B cell (primary cell): Measurements from ENCODE around the gene RTN4IP1.

Source experiments
- CTCF ChIP-seq: fragments of 200-600 bp; IDR thresholded peaks from one replicate; pipeline ENCODE4 v1.8.0; 2022; ENCODE audit warnings: antibody characterized with exemption, mild to moderate bottlenecking
- EZH2 ChIP-seq: IDR thresholded peaks from 2 replicates; pipeline ENCODE4 v1.6.1; 2012; ENCODE audit warnings: borderline replicate concordance, low read depth, mild to moderate bottlenecking, moderate library complexity, low read length; ENCODE audit not compliant: insufficient read depth, poor library complexity, severe bottlenecking

- TF ChIP-seq EZH2: no peak
- no peak for TF ChIP-seq CTCF
These were observed 2.8 kb downstream of the RTN4IP1 start for GRCh38 chr6:106626485-106626884.
